Panc1 (cell line): ENCODE data around the gene ZNF512B. TPM values are rescaled to one million over a fixed set of nuclear protein-coding genes. Genes with fewer than 3 reads are reported as not detected.

ENCODE experiments used
- ATAC-seq: fragments of 200-7000 bp; cut with Tn5 transposase; 2 replicates; pipeline ENCODE4 v1.9.1; 2020; ENCODE audit warnings: mild to moderate bottlenecking, moderate library complexity
- BruUV-seq: library from RNA; stranded (reverse); fragments of 400-500 nt; replicated peaks from 2 replicates; lab custom pipeline; 2021; lab: Mats Ljungman, UMichigan
- CTCF ChIA-PET: fragments of 300-600 bp; sonication (Branson Sonifier 250); formaldehyde crosslinking; loops from one replicate; lab custom pipeline; 2022; ENCODE audit warnings: antibody characterized with exemption; lab: Charles Lee
- POLR2A ChIA-PET: fragments of 300-600 bp; sonication (Branson Sonifier 250); formaldehyde crosslinking; loops from one replicate; lab custom pipeline; 2022; ENCODE audit warnings: antibody characterized with exemption; lab: Charles Lee
- DNase-seq: peaks from one replicate; pipeline ENCODE4 v3.0.0-alpha.2; 2010; ENCODE audit warnings: low read depth, low spot score
- H3K27ac ChIP-seq: 2 replicates; pipeline ENCODE4 v1.5.1; 2011; ENCODE audit warnings: mild to moderate bottlenecking, low read length, inconsistent platforms
- H3K27me3 ChIP-seq: fragments of 200-500 bp; sonication (Bioruptor generic); 2 replicates; pipeline ENCODE4 v1.6.0; 2014; ENCODE audit warnings: low read length, inconsistent platforms; ENCODE audit not compliant: control insufficient read depth, insufficient read depth
- H3K36me3 ChIP-seq: fragments of 200-500 bp; sonication (Bioruptor generic); 2 replicates; pipeline ENCODE4 v1.5.1; 2014; ENCODE audit warnings: inconsistent platforms, mild to moderate bottlenecking, low read length, moderate library complexity; ENCODE audit not compliant: control insufficient read depth, insufficient read depth
- H3K4me1 ChIP-seq: 2 replicates; pipeline ENCODE4 v1.5.1; 2011; ENCODE audit warnings: inconsistent platforms, mild to moderate bottlenecking, low read length, moderate library complexity; ENCODE audit not compliant: control insufficient read depth, insufficient read depth
- H3K4me3 ChIP-seq, 2 experiments: 2 replicates each; pipeline ENCODE4 v1.5.1; 2011 to 2012; ENCODE audit warnings: low read depth in 2 of 2, low read length in 2 of 2, mild to moderate bottlenecking in 2 of 2, inconsistent platforms in 1 of 2, moderate library complexity in 1 of 2
- H3K9me3 ChIP-seq: fragments of 200-500 bp; sonication (Bioruptor generic); 2 replicates; pipeline ENCODE4 v1.5.1; 2014; ENCODE audit warnings: low read depth, mild to moderate bottlenecking, inconsistent platforms, low read length, moderate library complexity; ENCODE audit not compliant: control insufficient read depth, insufficient read depth
- CTCF ChIP-seq: fragments of 450-650 bp; IDR thresholded peaks from 2 replicates; pipeline ENCODE4 v1.5.1; 2017; ENCODE audit warnings: mild to moderate bottlenecking
- POLR2AphosphoS5 ChIP-seq: IDR thresholded peaks from 2 replicates; pipeline ENCODE4 v1.6.1; 2012; ENCODE audit warnings: mild to moderate bottlenecking, low read depth, low read length, moderate library complexity
- REST ChIP-seq, 2 experiments: IDR thresholded peaks; 2 replicates each; pipeline ENCODE4 v1.6.1; 2011 to 2012; ENCODE audit warnings: low read depth in 2 of 2, control low read depth in 1 of 2, low read length in 1 of 2, mild to moderate bottlenecking in 1 of 2, moderate library complexity in 1 of 2; ENCODE audit not compliant: insufficient read depth in 1 of 2
- SIN3A ChIP-seq: IDR thresholded peaks from 2 replicates; pipeline ENCODE4 v1.6.1; 2012; ENCODE audit warnings: low read depth, mild to moderate bottlenecking, low read length, moderate library complexity, borderline replicate concordance; ENCODE audit not compliant: insufficient read depth
- TCF7L2 ChIP-seq: IDR thresholded peaks from 2 replicates; pipeline ENCODE4 v1.6.1; 2011; ENCODE audit warnings: mild to moderate bottlenecking, low read depth, low read length, inconsistent platforms
- in situ Hi-C: cut with HindIII; loops from 2 replicates; pipeline ENCODE4 v1.10.0; 2016; ENCODE audit warnings: low sequenced_read_pairs, low pct_unique_long_range_greater_than_20kb
- intact Hi-C: fragments of 100-400 bp; cut with micrococcal nuclease; formaldehyde crosslinking; loops from one replicate; pipeline ENCODE4 v1.10.0; 2022; ENCODE audit not compliant: unreplicated experiment
- total RNA-seq: library from RNA; stranded (reverse); gene quantifications from one replicate; pipeline ENCODE4 v1.2.1, GENCODE V29; 2021; ENCODE audit not compliant: unreplicated experiment

Gene ZNF512B
- total RNA-seq, 1 experiment from 2014 or later, result 17.9 TPM

DNA sequence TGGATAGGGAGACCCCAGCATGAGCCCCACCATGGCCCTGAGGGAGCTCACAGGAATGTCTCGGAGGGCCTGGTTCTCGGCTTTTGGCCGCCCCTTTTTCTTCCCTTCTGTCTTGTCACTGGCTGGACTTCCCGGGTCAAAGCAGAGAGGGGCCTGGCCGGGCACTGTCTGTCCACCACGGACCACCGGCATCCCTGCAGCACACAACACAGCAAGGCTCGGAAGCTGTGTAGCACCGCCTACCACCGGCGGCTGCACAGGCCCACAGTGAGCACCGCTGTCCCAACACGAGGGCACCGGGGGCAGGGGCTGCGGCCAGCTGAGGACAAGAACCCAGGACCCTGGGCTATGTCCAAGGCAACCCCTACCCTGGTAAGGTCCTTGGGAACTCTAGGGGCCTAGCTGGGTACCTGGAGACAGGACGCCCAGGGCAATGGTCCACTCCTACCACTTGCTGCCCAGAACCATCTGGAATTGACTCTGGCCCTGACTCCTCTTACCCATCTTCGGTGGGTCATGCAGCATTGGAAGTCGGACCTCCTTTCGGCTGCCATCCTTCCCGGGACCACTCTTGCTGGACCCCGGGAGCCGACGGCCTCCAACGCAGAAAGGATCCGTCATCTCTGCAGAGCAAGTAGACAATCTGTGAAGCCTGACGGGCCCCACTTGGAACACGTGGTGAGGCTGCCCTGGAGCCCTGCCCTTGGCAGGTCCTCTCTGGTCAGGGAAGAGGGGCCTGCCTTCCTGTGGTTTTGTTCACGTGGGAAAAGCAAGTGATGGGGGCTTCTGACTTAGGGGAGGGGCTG lies 2.2 kb downstream of the ZNF512B start:
- in situ Hi-C loops (no loop called here), intact Hi-C loops (no loop called here)
- Histone ChIP-seq H3K36me3 (no peaks in the 10 kb centered on the region; the same call in 1 of the 2 replicates), H3K9me3 (no peaks in the 10 kb centered on the region), H3K27ac (no peak overlapping the region), H3K4me1 (peaks cover 10% of the 10 kb centered on the region), H3K27me3 (no peaks in the 10 kb centered on the region), H3K4me3 (no peak overlapping the region)
- no peak for DNase-seq
- no peak for ATAC-seq
- TF ChIP-seq SIN3A (no peak), POLR2AphosphoS5 (no peak), TCF7L2 (no peak), REST (IDR thresholded peaks at IDR 0.05; ENCODE audit: insufficient read depth in 1 of 2, low read depth in 2 of 2, low read length in 1 of 2) (no peak), CTCF (no peak)
- no TSS peak for BruUV-seq
- ChIA-PET POLR2A (no interaction called here), CTCF (no interaction called here)

DNA sequence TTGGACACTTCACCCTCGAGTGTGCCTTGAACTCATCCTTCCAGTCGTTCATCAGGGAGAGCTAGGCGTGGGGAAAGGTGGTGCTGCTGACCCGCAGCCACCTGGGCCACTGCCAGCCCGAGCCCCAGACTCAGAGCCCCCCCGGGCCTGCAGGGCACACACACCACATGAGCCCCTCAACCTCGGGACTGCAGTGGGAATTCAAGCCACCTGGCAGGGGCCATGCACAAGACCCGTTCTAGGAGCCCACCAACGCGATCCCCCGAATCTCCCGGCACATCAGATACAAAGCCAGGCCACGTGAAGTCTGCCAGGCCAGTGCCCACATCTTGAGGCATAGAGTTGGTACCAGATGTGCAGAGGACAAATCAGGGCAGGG lies 2.8 kb downstream of the ZNF512B start:
- in situ Hi-C loops (no loop called here), intact Hi-C loops (no loop called here)
- H3K36me3 ChIP-seq, result no peaks in the 10 kb centered on the region; the same call in 1 of the 2 replicates
- no peak for ATAC-seq
- no peak for DNase-seq
- no peak overlapping the region for H3K4me3 ChIP-seq
- POLR2A ChIA-PET, result no interaction called here
- TF ChIP-seq TCF7L2 (no peak), POLR2AphosphoS5 (no peak), SIN3A (no peak), REST (IDR thresholded peaks at IDR 0.05; ENCODE audit: insufficient read depth in 1 of 2, low read depth in 2 of 2, low read length in 1 of 2) (no peak), CTCF (no peak)
- no peaks in the 10 kb centered on the region for H3K9me3 ChIP-seq
- no peak overlapping the region for H3K27ac ChIP-seq
- peaks cover 5% of the 10 kb centered on the region for H3K4me1 ChIP-seq
- no TSS peak for BruUV-seq
- H3K27me3 ChIP-seq, result no peaks in the 10 kb centered on the region
- CTCF ChIA-PET, result no interaction called here
